ENCODE measurements around the gene EHMT1. TPM values are rescaled to one million over a fixed set of nuclear protein-coding genes. Genes with fewer than 3 reads are reported as not detected.

Gene EHMT1
- total RNA-seq, 1 donor: 31.4 TPM

DNA sequence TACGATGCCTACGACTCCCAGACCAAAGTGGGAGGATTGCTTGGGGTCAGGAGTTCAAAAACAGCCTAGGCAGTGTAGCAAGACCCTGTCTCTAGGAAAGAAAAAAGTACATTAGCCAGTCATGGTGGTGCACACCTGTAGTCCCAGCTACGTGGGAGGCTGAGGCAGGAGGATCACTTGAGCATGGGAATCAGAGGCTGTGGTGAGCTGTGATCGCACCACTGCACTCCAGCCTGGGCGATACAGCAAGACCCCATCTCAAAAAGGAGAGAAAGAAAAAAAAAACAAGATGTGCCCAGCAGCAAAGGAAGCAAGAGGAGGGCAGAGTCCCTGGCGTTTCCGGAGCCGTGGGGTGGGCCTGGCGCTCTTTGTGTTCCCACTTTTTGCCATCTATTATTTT, 179.3 kb downstream of the EHMT1 start:
- TF ChIP-seq, protein P1, sequence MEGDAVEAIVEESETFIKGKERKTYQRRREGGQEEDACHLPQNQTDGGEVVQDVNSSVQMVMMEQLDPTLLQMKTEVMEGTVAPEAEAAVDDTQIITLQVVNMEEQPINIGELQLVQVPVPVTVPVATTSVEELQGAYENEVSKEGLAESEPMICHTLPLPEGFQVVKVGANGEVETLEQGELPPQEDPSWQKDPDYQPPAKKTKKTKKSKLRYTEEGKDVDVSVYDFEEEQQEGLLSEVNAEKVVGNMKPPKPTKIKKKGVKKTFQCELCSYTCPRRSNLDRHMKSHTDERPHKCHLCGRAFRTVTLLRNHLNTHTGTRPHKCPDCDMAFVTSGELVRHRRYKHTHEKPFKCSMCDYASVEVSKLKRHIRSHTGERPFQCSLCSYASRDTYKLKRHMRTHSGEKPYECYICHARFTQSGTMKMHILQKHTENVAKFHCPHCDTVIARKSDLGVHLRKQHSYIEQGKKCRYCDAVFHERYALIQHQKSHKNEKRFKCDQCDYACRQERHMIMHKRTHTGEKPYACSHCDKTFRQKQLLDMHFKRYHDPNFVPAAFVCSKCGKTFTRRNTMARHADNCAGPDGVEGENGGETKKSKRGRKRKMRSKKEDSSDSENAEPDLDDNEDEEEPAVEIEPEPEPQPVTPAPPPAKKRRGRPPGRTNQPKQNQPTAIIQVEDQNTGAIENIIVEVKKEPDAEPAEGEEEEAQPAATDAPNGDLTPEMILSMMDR (IDR thresholded peaks at IDR 0.05; ENCODE audit: insufficient read depth, low read length): no peak
- no peak for DNase-seq (ENCODE audit: low read depth)
- H3K4me3 ChIP-seq (ENCODE audit: low read depth, low read length): no peak overlapping the region

DNA sequence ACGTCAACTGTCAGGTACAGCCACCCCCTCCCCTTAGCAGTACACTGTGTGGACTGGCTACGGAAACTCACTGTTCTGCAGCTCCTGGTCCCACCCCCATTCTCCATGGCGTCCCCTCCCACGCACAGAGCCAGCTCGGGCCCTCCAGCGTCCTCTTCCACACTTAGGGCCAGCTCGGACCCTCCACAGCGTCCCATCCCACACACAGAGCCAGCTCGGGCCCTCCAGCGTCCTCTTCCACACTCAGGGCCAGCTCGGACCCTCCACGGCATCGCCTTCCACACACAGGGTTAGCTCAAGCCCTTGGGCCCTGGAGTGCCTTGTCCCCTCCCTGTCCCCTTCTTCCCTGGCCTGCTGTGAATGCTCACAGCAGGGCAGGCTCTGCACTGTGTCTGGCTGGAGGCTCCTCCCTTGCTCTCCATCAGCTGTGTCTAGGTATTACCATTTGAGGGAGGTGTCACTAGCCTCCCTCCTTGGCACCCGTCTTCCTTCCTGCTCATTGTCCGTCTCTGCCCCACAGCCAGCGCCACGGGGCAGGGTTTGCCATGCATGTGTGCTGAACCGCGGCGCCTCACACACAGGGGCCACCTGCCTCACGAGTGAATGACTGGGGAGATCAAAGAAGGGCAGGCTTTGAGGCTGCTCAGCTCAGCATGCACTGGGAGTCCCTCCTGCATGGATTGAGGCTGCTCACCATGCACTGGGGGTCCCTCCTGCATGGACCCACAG, 180.3 kb downstream of the EHMT1 start:
- no peak for DNase-seq (ENCODE audit: low read depth)
- TF ChIP-seq, protein P1 (IDR thresholded peaks at IDR 0.05; ENCODE audit: insufficient read depth, low read length): no peak
- no peak overlapping the region for H3K4me3 ChIP-seq (ENCODE audit: low read depth, low read length)

DNA sequence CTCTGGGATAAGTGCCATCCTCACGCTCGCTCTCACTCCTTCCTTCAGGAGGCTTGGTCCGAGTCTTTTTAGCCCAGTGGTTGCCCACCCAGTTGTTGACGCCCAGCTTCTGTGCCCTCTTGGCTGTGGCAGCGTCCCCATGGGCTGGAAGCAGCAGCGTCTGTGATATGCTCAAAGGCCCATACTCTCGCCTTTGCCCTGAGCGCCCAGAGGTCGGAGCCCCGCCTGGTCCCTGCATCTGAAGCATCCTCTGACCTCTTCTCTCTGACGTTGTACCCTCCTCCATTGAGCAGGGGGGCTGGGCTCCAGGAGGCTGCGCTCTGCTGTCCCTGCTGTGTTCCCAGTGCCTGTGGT, 180.8 kb downstream of the EHMT1 start:
- no peak for DNase-seq (ENCODE audit: low read depth)
- TF ChIP-seq, protein P1 (IDR thresholded peaks at IDR 0.05; ENCODE audit: insufficient read depth, low read length): no peak
- H3K4me3 ChIP-seq (ENCODE audit: low read depth, low read length): no peak overlapping the region

DNA sequence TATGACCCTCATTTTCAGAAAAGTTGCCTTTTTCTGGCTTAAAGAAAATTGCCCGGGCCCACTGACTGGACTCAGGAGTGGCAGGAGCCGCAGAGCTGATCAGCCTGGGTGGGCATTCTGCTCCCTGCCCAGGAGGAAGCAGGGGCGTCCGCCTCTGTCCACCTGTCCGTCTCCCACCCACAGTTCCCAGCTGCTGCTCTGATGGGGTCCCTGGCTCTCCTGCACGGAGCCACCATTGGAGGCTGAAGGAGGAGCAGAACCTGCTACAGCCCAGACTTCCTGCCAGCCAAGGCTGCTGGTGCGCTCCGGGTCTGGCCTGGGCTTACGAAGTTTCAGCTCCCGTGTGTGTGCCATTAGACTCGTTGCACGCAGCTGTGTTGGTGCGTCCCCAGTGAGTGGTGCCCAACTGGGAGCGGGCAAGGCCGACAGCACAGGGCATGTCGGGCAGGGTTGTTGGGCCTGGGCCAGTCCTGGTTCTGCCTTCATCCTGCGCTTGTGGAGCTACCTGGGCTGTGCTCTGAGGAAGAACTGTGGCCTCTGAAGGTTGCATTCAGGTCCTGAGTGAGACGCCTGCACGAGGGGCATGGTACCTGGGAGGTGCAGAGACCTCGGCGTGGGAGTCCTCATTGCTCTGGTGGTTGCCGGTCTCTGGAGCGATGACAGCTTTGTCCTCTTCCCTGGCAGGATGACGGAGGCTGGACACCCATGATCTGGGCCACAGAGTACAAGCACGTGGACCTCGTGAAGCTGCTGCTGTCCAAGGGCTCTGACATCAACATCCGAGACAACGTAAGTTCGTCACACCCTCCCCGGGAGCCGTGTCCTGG, 181.6 kb downstream of the EHMT1 start:
- no peak for DNase-seq (ENCODE audit: low read depth)
- TF ChIP-seq, protein P1 (IDR thresholded peaks at IDR 0.05; ENCODE audit: insufficient read depth, low read length): no peak
- H3K4me3 ChIP-seq (ENCODE audit: low read depth, low read length): no peak overlapping the region

DNA sequence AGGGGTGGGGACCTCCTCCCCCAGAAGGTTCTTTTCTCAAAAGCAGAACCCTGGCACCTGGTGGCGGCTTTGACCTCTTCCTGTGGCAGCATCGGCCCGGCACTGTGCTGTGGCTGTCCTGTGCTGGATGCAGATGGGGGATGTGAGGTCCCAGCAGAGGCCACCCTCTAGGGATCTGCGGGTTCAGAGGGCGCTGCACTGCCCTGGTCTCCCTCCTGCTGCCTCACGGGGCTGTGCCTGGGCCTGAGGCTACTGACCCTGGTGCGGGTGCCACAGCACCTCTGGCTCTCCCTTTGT, 182.2 kb downstream of the EHMT1 start:
- TF ChIP-seq, protein P1 (IDR thresholded peaks at IDR 0.05; ENCODE audit: insufficient read depth, low read length): no peak
- no peak overlapping the region for H3K4me3 ChIP-seq (ENCODE audit: low read depth, low read length)
- DNase-seq (ENCODE audit: low read depth): no peak

- DNase-seq (ENCODE audit: low read depth): no peak
- no peak overlapping the region for H3K4me3 ChIP-seq (ENCODE audit: low read depth, low read length)
- TF ChIP-seq, protein P1 (IDR thresholded peaks at IDR 0.05; ENCODE audit: insufficient read depth, low read length): no peak
Measured at GRCh38 chr9:137802021-137802420, 183.2 kb downstream of the EHMT1 start.

All from fibroblast of the aortic adventitia (primary cell).